GM12878 (cell line): ENCODE results near the gene BCAT1. TPM values are rescaled to one million over a fixed set of nuclear protein-coding genes. Genes with fewer than 3 reads are reported as not detected.

Source experiments
- ATAC-seq: fragments of 200-7000 bp; cut with Tn5 transposase; 3 replicates; pipeline ENCODE4 v1.9.1; 2020; ENCODE audit warnings: mild to moderate bottlenecking, moderate library complexity
- BruUV-seq: library from RNA; stranded (reverse); fragments of 400-500 nt; replicated peaks from 2 replicates; lab custom pipeline; 2021; lab: Mats Ljungman, UMichigan
- CTCF ChIA-PET: fragments of 300-600 bp; sonication (Branson Sonifier 250); formaldehyde crosslinking; extraction: SDS; loops from one replicate; lab custom pipeline; 2021; ENCODE audit warnings: inconsistent platforms; lab: Yijun Ruan, JAX
- POLR2A ChIA-PET: fragments of 350-600 bp; formaldehyde crosslinking; extraction: SDS; loops from one replicate; lab custom pipeline; 2021; ENCODE audit warnings: inconsistent platforms; lab: Charles Lee
- RAD21 ChIA-PET: fragments of 300-600 bp; sonication (Branson Sonifier 250); formaldehyde crosslinking; loops from one replicate; lab custom pipeline; 2023; ENCODE audit warnings: antibody characterized with exemption; ENCODE audit not compliant: unreplicated experiment; lab: Charles Lee
- SMC1A ChIA-PET: fragments of 300-600 bp; sonication (Branson Sonifier 250); formaldehyde crosslinking; loops from one replicate; lab custom pipeline; 2023; ENCODE audit not compliant: unreplicated experiment, uncharacterized antibody; lab: Charles Lee
- DNase-seq: peaks from one replicate; pipeline ENCODE4 v3.0.0-alpha.2; 2011; ENCODE audit warnings: low read depth, low spot score
- FAIRE-seq: peaks from 3 replicates; lab custom pipeline; 2011; peaks lifted over from hg19 to GRCh38; lab: Jason Lieb, UNC
- H2AFZ ChIP-seq: 2 replicates; pipeline ENCODE4 v1.6.0; 2011; ENCODE audit warnings: low read depth, low read length, control low read depth; ENCODE audit not compliant: control insufficient read depth
- H3K27ac ChIP-seq: 2 replicates; pipeline ENCODE4 v1.5.1; 2011; ENCODE audit warnings: control low read depth; ENCODE audit not compliant: control insufficient read depth, insufficient read depth
- H3K27me3 ChIP-seq, 2 experiments: replicated peaks in 1 of 2; 2 replicates each; pipeline versions ENCODE4 v1.6.0 to v1.6.1; 2011; ENCODE audit warnings: low read length in 1 of 2; ENCODE audit not compliant: control insufficient read depth in 2 of 2, insufficient read depth in 2 of 2
- H3K36me3 ChIP-seq, 2 experiments: 2 replicates each; pipeline ENCODE4 v1.5.1; 2011; ENCODE audit warnings: low read length in 1 of 2; ENCODE audit not compliant: control insufficient read depth in 2 of 2, insufficient read depth in 2 of 2
- H3K4me1 ChIP-seq: 2 replicates; pipeline ENCODE4 v1.6.1; 2011; ENCODE audit warnings: mild to moderate bottlenecking, low read length, moderate library complexity, mixed read lengths; ENCODE audit not compliant: control insufficient read depth, insufficient read depth
- H3K4me2 ChIP-seq: 2 replicates; pipeline ENCODE4 v1.6.0; 2011; ENCODE audit warnings: control low read depth; ENCODE audit not compliant: control insufficient read depth, insufficient read depth
- H3K4me3 ChIP-seq: fragments of 200-600 bp; sonication (generic); 2 replicates; pipeline ENCODE4 v1.5.1; 2016
- H3K79me2 ChIP-seq: 2 replicates; pipeline ENCODE4 v1.6.0; 2011; ENCODE audit warnings: low read length; ENCODE audit not compliant: control insufficient read depth, insufficient read depth
- H3K9ac ChIP-seq: 2 replicates; pipeline ENCODE4 v1.8.0; 2011; ENCODE audit warnings: low read length, control low read depth, mixed read lengths; ENCODE audit not compliant: control insufficient read depth, insufficient read depth
- H3K9me3 ChIP-seq: replicated peaks from 3 replicates; pipeline ENCODE4 v1.5.1; 2011; ENCODE audit warnings: mild to moderate bottlenecking, low read length; ENCODE audit not compliant: control insufficient read depth, insufficient read depth
- H4K20me1 ChIP-seq: 2 replicates; pipeline ENCODE4 v1.6.0; 2011; ENCODE audit not compliant: control insufficient read depth, insufficient read depth
- CHD2 ChIP-seq: IDR thresholded peaks from 2 replicates; pipeline ENCODE4 v1.6.1; 2011; ENCODE audit warnings: low read depth, low read length, improper control_type of control experiment, borderline replicate concordance
- CREM ChIP-seq: IDR thresholded peaks from 2 replicates; pipeline ENCODE4 v1.6.1; 2014; ENCODE audit warnings: antibody characterized with exemption, low read depth
- IRF4 ChIP-seq: IDR thresholded peaks from 2 replicates; pipeline ENCODE4 v1.6.1; 2011; ENCODE audit warnings: low read depth, low read length
- MTA3 ChIP-seq: IDR thresholded peaks from 2 replicates; pipeline ENCODE4 v1.6.1; 2012; ENCODE audit warnings: low read length, inconsistent platforms, borderline replicate concordance
- NFYB ChIP-seq: IDR thresholded peaks from 2 replicates; pipeline ENCODE4 v1.6.1; 2011; ENCODE audit warnings: low read depth, mild to moderate bottlenecking, low read length, improper control_type of control experiment, moderate library complexity; ENCODE audit not compliant: insufficient read depth
- SREBF1 ChIP-seq: IDR thresholded peaks from 2 replicates; pipeline ENCODE4 v1.6.1; 2012; ENCODE audit warnings: mild to moderate bottlenecking, low read length
- WRNIP1 ChIP-seq: IDR thresholded peaks from 2 replicates; pipeline ENCODE4 v1.6.1; 2011; ENCODE audit warnings: low read depth, low read length, improper control_type of control experiment, borderline replicate concordance
- ZNF384 ChIP-seq: IDR thresholded peaks from 2 replicates; pipeline ENCODE4 v1.6.1; 2012; ENCODE audit warnings: low read depth, mild to moderate bottlenecking, low read length, improper control_type of control experiment, borderline replicate concordance
- WGBS: methylation state at CpG from one replicate; pipeline ENCODE4 v1.1.6; 2016; ENCODE audit warnings: low lambda C conversion rate; ENCODE audit not compliant: insufficient replicate concordance, insufficient coverage; ENCODE audit errors: missing lambda C conversion rate; 5-methylcytosine and 5-hydroxymethylcytosine counted together
- in situ Hi-C: fragments of 300-500 bp; cut with MboI; formaldehyde crosslinking; loops from 9 replicates; pipeline ENCODE4 v1.14.3; 2018; ENCODE audit warnings: mixed read lengths
- intact Hi-C: fragments of 100-400 bp; cut with micrococcal nuclease; formaldehyde crosslinking; loops from one replicate; pipeline ENCODE4 v1.14.2; 2022; ENCODE audit not compliant: unreplicated experiment
- polyA plus RNA-seq, 11 experiments: library from polyadenylated mRNA; depleted of rRNA in 4 of 11; unstranded in 6 of 11; stranded (reverse) in 5 of 11; fragments of >200 nt; fragmentation: Nextera tagmentation in 4 of 11; fragmentation: Illumina TruSeq in 1 of 11; extraction: Ambion mirVana in 4 of 11; extraction: Trizol in 1 of 11; gene quantifications; 1 replicate in 1 of 11; 2 replicates in 10 of 11; pipeline versions ENCODE4 v1.2.1 to v1.2.3, GENCODE V29; 2011 to 2016; ENCODE audit warnings: inconsistent platforms in 2 of 11, missing spikeins in 2 of 11, low read depth in 1 of 11
- total RNA-seq, 4 experiments: library from RNA; depleted of rRNA in 3 of 4; stranded (reverse); fragments of >200 nt in 3 of 4; fragmentation: Illumina TruSeq in 1 of 4; extraction: Trizol in 1 of 4; gene quantifications; 2 replicates each; pipeline versions ENCODE4 v1.2.1 to v1.2.3, GENCODE V29; 2013 to 2021

Gene BCAT1
- total and polyA plus RNA-seq, 10 of the 15 experiments (the other 5 are each of a cell fraction or from before 2014, with no cell fraction given) = 26.2 to 187 (median 81.9) TPM

DNA sequence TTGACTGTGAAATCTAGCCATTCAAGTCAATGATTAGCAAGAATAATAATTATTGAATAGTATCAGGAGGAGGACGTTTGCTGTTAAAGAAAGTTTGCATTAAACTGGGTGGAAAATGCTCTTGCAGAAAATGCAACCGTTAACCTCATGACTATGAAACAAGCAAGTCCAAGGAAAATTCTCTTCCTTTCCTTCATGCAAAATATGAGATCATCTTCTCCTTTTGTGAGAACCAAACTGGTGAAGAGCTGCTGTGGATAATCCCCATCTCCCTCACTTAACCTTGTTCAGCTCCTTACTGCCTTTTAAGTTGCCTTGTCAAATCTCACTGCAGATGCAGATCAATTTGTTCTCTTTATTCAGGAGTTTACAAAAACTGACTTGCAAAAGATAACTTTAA lies 142.5 kb downstream of the BCAT1 start:
- RAD21 ChIA-PET = no interaction called here
- intact Hi-C loops = no loop called here
- DNase-seq (no peak), FAIRE-seq (no peak), ATAC-seq (no peak)
- no peak overlapping the region for H2AFZ ChIP-seq
- H3K36me3 ChIP-seq = no peaks in the 10 kb centered on the region
- POLR2A ChIA-PET = no interaction called here
- CTCF ChIA-PET = no interaction called here
- H3K27ac ChIP-seq = no peak overlapping the region
- peaks cover 6% of the 10 kb centered on the region; the same call in 2 of the 3 replicates for H3K9me3 ChIP-seq
- no peak overlapping the region for H3K4me2 ChIP-seq
- H3K79me2 ChIP-seq = no peaks in the 10 kb centered on the region
- SMC1A ChIA-PET = interaction anchor here (0.8 to 1.9 kb wide), 2 partner anchors 8 to 426 kb away, joined by 3 to 5 read pairs; no protein-coding TSS in a partner anchor
- in situ Hi-C loops = no loop called here
- no peaks in the 10 kb centered on the region for H4K20me1 ChIP-seq
- no TSS peak for BruUV-seq
- no peak overlapping the region for H3K9ac ChIP-seq
- H3K4me3 ChIP-seq = no peak overlapping the region
- TF ChIP-seq CHD2 = no peak
- TF ChIP-seq WRNIP1 = no peak
- no peak for TF ChIP-seq IRF4
- TF ChIP-seq MTA3 = no peak
- TF ChIP-seq SREBF1 = no peak
- TF ChIP-seq NFYB = no peak
- no peak for TF ChIP-seq CREM
- no peak for TF ChIP-seq ZNF384
- TF ChIP-seq, all 136 proteins: peak for 0
- H3K27me3 ChIP-seq = no peaks in the 10 kb centered on the region
- H3K4me1 ChIP-seq = no peaks in the 10 kb centered on the region
- 79% methylated on average over 2 of the region's 2 CpGs for WGBS
